ENCODE measurements around the gene PLEKHN1.
A peak's percentile ranks its signal among the peaks of the same experiment; 100 is the strongest.

Gene PLEKHN1

GRCh38 chr1:938711-939489, 27.4 kb upstream of the PLEKHN1 start:
- Histone ChIP-seq H3K36me3 (ENCODE audit: control insufficient read depth in 2 of 2, insufficient read depth in 2 of 2, low read length in 2 of 2) (no peaks in the 10 kb centered on the region), H3K27ac (ENCODE audit: low read length) (no peak overlapping the region), H3K4me3 (ENCODE audit: low read length in 2 of 2) (no peak overlapping the region), H3K9me3 (ENCODE audit: control insufficient read depth in 2 of 2, low read length in 2 of 2) (no peaks in the 10 kb centered on the region), H3K27me3 (ENCODE audit: control insufficient read depth in 1 of 2, insufficient read depth in 2 of 2, low read length in 2 of 2) (peaks cover 30 to 73% of the 10 kb centered on the region in 2 donors), H3K9ac (ENCODE audit: low read length in 2 of 2) (no peak overlapping the region), H3K4me1 (ENCODE audit: control insufficient read depth, insufficient read depth, low read length) (peaks cover 56% of the 10 kb centered on the region)

- H3K9me3 ChIP-seq (ENCODE audit: control insufficient read depth in 2 of 2, low read length in 2 of 2), result no peaks in the 10 kb centered on the region
- no peak overlapping the region for H3K9ac ChIP-seq (ENCODE audit: low read length in 2 of 2)
- H3K27ac ChIP-seq (ENCODE audit: low read length), result no peak overlapping the region
- peak overlapping the region; percentile 25 to 65 for H3K4me3 ChIP-seq (ENCODE audit: low read length in 2 of 2)
- H3K36me3 ChIP-seq (ENCODE audit: control insufficient read depth in 2 of 2, insufficient read depth in 2 of 2, low read length in 2 of 2), result no peaks in the 10 kb centered on the region
- peaks cover 56% of the 10 kb centered on the region for H3K4me1 ChIP-seq (ENCODE audit: control insufficient read depth, insufficient read depth, low read length)
- H3K27me3 ChIP-seq (ENCODE audit: control insufficient read depth in 1 of 2, insufficient read depth in 2 of 2, low read length in 2 of 2), result peaks cover 30 to 73% of the 10 kb centered on the region in 2 donors
Measured at GRCh38 chr1:939511-940106, 26.7 kb upstream of the PLEKHN1 start.

- Histone ChIP-seq H3K9ac (ENCODE audit: low read length in 2 of 2) (no peak overlapping the region), H3K9me3 (ENCODE audit: control insufficient read depth in 2 of 2, low read length in 2 of 2) (no peaks in the 10 kb centered on the region), H3K4me1 (ENCODE audit: control insufficient read depth, insufficient read depth, low read length) (peaks cover 53% of the 10 kb centered on the region), H3K36me3 (ENCODE audit: control insufficient read depth in 2 of 2, insufficient read depth in 2 of 2, low read length in 2 of 2) (no peaks in the 10 kb centered on the region), H3K27me3 (ENCODE audit: control insufficient read depth in 1 of 2, insufficient read depth in 2 of 2, low read length in 2 of 2) (peaks cover 26 to 68% of the 10 kb centered on the region in 2 donors), H3K4me3 (ENCODE audit: low read length in 2 of 2) (peak overlapping the region; percentile 31 to 65), H3K27ac (ENCODE audit: low read length) (peak overlapping the region; percentile 37)
Measured at GRCh38 chr1:940107-941014, 25.9 kb upstream of the PLEKHN1 start.

GRCh38 chr1:941015-941587, 25.2 kb upstream of the PLEKHN1 start:
- Histone ChIP-seq H3K4me3 (ENCODE audit: low read length in 2 of 2) (peak overlapping the region in 1 of 2 donors; percentile 65), H3K9me3 (ENCODE audit: control insufficient read depth in 2 of 2, low read length in 2 of 2) (no peaks in the 10 kb centered on the region), H3K27ac (ENCODE audit: low read length) (peak overlapping the region; percentile 37), H3K27me3 (ENCODE audit: control insufficient read depth in 1 of 2, insufficient read depth in 2 of 2, low read length in 2 of 2) (peaks cover 23 to 62% of the 10 kb centered on the region in 2 donors), H3K36me3 (ENCODE audit: control insufficient read depth in 2 of 2, insufficient read depth in 2 of 2, low read length in 2 of 2) (peaks cover 0 to 2% of the 10 kb centered on the region in 2 donors), H3K9ac (ENCODE audit: low read length in 2 of 2) (no peak overlapping the region), H3K4me1 (ENCODE audit: control insufficient read depth, insufficient read depth, low read length) (peaks cover 47% of the 10 kb centered on the region)

- peaks cover 0 to 5% of the 10 kb centered on the region in 2 donors for H3K36me3 ChIP-seq (ENCODE audit: control insufficient read depth in 2 of 2, insufficient read depth in 2 of 2, low read length in 2 of 2)
- no peaks in the 10 kb centered on the region for H3K9me3 ChIP-seq (ENCODE audit: control insufficient read depth in 2 of 2, low read length in 2 of 2)
- peaks cover 23 to 56% of the 10 kb centered on the region in 2 donors for H3K27me3 ChIP-seq (ENCODE audit: control insufficient read depth in 1 of 2, insufficient read depth in 2 of 2, low read length in 2 of 2)
- H3K27ac ChIP-seq (ENCODE audit: low read length), result no peak overlapping the region
- H3K4me3 ChIP-seq (ENCODE audit: low read length in 2 of 2), result peak overlapping the region in 1 of 2 donors; percentile 52
- H3K9ac ChIP-seq (ENCODE audit: low read length in 2 of 2), result no peak overlapping the region
- H3K4me1 ChIP-seq (ENCODE audit: control insufficient read depth, insufficient read depth, low read length), result peaks cover 47% of the 10 kb centered on the region
Measured at GRCh38 chr1:941588-942383, 24.5 kb upstream of the PLEKHN1 start.

- Histone ChIP-seq H3K4me1 (ENCODE audit: control insufficient read depth, insufficient read depth, low read length) (peaks cover 47% of the 10 kb centered on the region), H3K27ac (ENCODE audit: low read length) (peak overlapping the region; percentile 11), H3K9me3 (ENCODE audit: control insufficient read depth in 2 of 2, low read length in 2 of 2) (no peaks in the 10 kb centered on the region), H3K36me3 (ENCODE audit: control insufficient read depth in 2 of 2, insufficient read depth in 2 of 2, low read length in 2 of 2) (peaks cover 6 to 7% of the 10 kb centered on the region in 2 donors), H3K27me3 (ENCODE audit: control insufficient read depth in 1 of 2, insufficient read depth in 2 of 2, low read length in 2 of 2) (peaks cover 23 to 52% of the 10 kb centered on the region in 2 donors), H3K4me3 (ENCODE audit: low read length in 2 of 2) (peak overlapping the region in 1 of 2 donors; percentile 29), H3K9ac (ENCODE audit: low read length in 2 of 2) (no peak overlapping the region)
Measured at GRCh38 chr1:942411-942821, 23.9 kb upstream of the PLEKHN1 start.

GRCh38 chr1:942864-943533, 23.3 kb upstream of the PLEKHN1 start:
- no peaks in the 10 kb centered on the region for H3K9me3 ChIP-seq (ENCODE audit: control insufficient read depth in 2 of 2, low read length in 2 of 2)
- H3K27me3 ChIP-seq (ENCODE audit: control insufficient read depth in 1 of 2, insufficient read depth in 2 of 2, low read length in 2 of 2), result peaks cover 20 to 51% of the 10 kb centered on the region in 2 donors
- H3K4me1 ChIP-seq (ENCODE audit: control insufficient read depth, insufficient read depth, low read length), result peaks cover 47% of the 10 kb centered on the region
- H3K9ac ChIP-seq (ENCODE audit: low read length in 2 of 2), result no peak overlapping the region
- peak overlapping the region; percentile 11 for H3K27ac ChIP-seq (ENCODE audit: low read length)
- H3K36me3 ChIP-seq (ENCODE audit: control insufficient read depth in 2 of 2, insufficient read depth in 2 of 2, low read length in 2 of 2), result peaks cover 9 to 12% of the 10 kb centered on the region in 2 donors
- H3K4me3 ChIP-seq (ENCODE audit: low read length in 2 of 2), result peak overlapping the region in 1 of 2 donors; percentile 40

- H3K36me3 ChIP-seq (ENCODE audit: control insufficient read depth in 2 of 2, insufficient read depth in 2 of 2, low read length in 2 of 2), result peaks cover 11 to 12% of the 10 kb centered on the region in 2 donors
- H3K27ac ChIP-seq (ENCODE audit: low read length), result no peak overlapping the region
- peaks cover 20 to 44% of the 10 kb centered on the region in 2 donors for H3K27me3 ChIP-seq (ENCODE audit: control insufficient read depth in 1 of 2, insufficient read depth in 2 of 2, low read length in 2 of 2)
- H3K4me1 ChIP-seq (ENCODE audit: control insufficient read depth, insufficient read depth, low read length), result peaks cover 44% of the 10 kb centered on the region
- peak overlapping the region in 1 of 2 donors; percentile 8 for H3K4me3 ChIP-seq (ENCODE audit: low read length in 2 of 2)
- H3K9ac ChIP-seq (ENCODE audit: low read length in 2 of 2), result no peak overlapping the region
- no peaks in the 10 kb centered on the region for H3K9me3 ChIP-seq (ENCODE audit: control insufficient read depth in 2 of 2, low read length in 2 of 2)
Measured at GRCh38 chr1:943545-944340, 22.5 kb upstream of the PLEKHN1 start.
